Muscle layer of colon (tissue), 2 donors: Measurements from ENCODE around the gene PRLR.
"Not testable (repeated sequence)": the region's sequence is repeated elsewhere in the genome, so short reads cannot be mapped to it uniquely, and the experiment has no call there.

Source experiments
- H3K27ac ChIP-seq: one replicate; pipeline ENCODE4 v1.7.0; 2013; ENCODE audit warnings: low read depth, mild to moderate bottlenecking, low read length, moderate library complexity
- H3K27me3 ChIP-seq, 2 donors: one replicate each; pipeline ENCODE4 v1.7.0; 2013; ENCODE audit warnings: low read length in 2 of 2, mild to moderate bottlenecking in 2 of 2; ENCODE audit not compliant: insufficient read depth in 2 of 2, control insufficient read depth in 1 of 2
- H3K36me3 ChIP-seq: one replicate; pipeline ENCODE4 v1.7.0; 2013; ENCODE audit warnings: mild to moderate bottlenecking, low read length; ENCODE audit not compliant: insufficient read depth
- H3K4me1 ChIP-seq: one replicate; pipeline ENCODE4 v1.7.0; 2013; ENCODE audit warnings: mild to moderate bottlenecking, low read length; ENCODE audit not compliant: insufficient read depth
- H3K4me3 ChIP-seq, 2 donors: one replicate each; pipeline ENCODE4 v1.7.0; 2013; ENCODE audit warnings: low read length in 2 of 2, low read depth in 1 of 2, mild to moderate bottlenecking in 1 of 2, moderate library complexity in 1 of 2
- H3K9ac ChIP-seq: one replicate; pipeline ENCODE4 v1.7.0; 2013; ENCODE audit warnings: low read length
- H3K9me3 ChIP-seq: one replicate; pipeline ENCODE4 v1.7.0; 2013; ENCODE audit warnings: mild to moderate bottlenecking, low read length
- donor health status: abdominal sarcoma.
- donor health status: Adenocarcinoma of cecum.

The PRLR gene

DNA sequence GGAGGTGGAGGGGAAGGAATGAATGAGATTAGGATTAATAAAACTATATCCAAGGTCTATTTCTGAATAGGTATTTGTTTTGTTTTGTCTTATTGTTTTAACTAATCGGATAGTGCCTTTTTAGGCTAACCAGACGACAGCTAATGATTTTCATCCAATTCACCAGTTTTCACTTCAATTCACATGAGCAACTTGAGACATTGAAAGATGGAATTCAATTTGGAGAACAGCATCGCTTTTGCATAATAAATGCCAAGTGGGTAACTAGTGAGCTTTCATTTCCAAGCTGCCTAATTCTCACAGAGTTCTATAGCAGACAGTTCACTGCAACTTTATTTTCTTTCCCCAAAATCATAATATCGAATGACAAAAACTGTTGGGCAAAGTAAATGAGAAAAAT is 187.5 kb downstream of the PRLR start:
- no peak overlapping the region for H3K4me3 ChIP-seq
- no peak overlapping the region for H3K9ac ChIP-seq
- no peak overlapping the region for H3K27ac ChIP-seq
- no peaks in the 10 kb centered on the region for H3K36me3 ChIP-seq
- no peaks in the 10 kb centered on the region for H3K4me1 ChIP-seq
- H3K27me3 ChIP-seq = no peaks in the 10 kb centered on the region
- no peaks in the 10 kb centered on the region for H3K9me3 ChIP-seq

DNA sequence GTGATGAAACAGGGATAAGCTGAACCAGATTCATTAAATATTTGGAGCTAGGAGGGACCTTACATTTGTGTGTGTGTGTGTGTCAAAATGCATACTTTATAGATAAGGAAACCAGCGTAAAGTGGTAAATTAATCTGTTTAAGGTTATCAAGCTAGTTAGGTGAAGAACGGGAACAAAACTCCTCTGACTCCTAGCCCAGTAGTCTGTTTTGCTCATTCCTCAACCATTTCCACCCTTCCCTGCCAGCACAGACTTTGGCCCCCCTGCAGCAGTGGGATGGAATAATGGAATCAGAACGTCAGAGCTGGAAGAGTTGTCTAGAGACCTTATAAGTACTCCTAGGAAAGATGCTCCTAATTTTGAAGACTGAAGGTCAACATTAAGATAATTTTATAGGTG is 189.0 kb downstream of the PRLR start:
- H3K4me1 ChIP-seq = no peaks in the 10 kb centered on the region
- no peaks in the 10 kb centered on the region for H3K27me3 ChIP-seq
- no peak overlapping the region for H3K9ac ChIP-seq
- H3K36me3 ChIP-seq = no peaks in the 10 kb centered on the region
- H3K27ac ChIP-seq = no peak overlapping the region
- no peak overlapping the region for H3K4me3 ChIP-seq
- no peaks in the 10 kb centered on the region for H3K9me3 ChIP-seq

DNA sequence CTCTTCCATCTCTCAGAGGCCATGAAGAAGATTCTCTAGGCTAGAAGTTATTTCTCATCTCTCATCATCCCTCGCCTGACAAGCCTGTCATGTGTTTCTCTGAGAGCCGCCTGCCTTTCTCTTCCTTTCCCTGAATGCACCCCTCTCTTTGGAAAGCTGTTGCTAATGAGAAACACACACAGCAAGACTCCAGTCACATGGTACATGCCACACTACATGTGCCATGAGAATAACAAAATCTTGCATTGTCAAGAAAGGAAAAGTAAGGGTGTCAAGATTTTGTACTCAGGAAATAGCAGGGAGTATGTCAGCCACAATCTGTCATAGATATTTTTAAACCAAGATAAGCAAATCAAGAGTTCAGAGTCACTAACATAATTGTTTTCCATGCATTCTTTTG is 191.4 kb downstream of the PRLR start:
- Histone ChIP-seq H3K4me3 (no peak overlapping the region), H3K27me3 (no peaks in the 10 kb centered on the region)

DNA sequence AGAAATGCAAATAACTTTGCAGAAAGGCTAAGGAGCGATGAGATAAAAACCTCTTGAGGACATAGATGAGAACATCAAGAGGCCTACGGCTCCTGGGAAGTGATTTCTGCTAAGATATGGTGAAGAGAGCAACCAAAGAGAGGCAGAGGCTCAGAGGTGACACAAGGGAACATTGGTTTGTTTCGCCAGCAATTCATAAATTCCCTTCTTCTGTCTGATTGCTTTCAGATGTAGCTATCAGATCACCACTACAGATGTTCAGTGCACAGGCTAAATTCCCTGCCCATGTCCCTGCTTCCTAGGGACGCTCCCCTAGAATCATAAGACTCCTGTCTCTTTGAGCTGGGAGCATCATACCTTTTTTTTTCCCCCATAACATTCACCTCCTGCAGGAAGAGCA is 193.8 kb downstream of the PRLR start:
- no peaks in the 10 kb centered on the region for H3K9me3 ChIP-seq
- no peak overlapping the region for H3K9ac ChIP-seq
- H3K4me1 ChIP-seq = no peaks in the 10 kb centered on the region
- H3K27ac ChIP-seq = no peak overlapping the region
- H3K36me3 ChIP-seq = no peaks in the 10 kb centered on the region
- H3K27me3 ChIP-seq = no peaks in the 10 kb centered on the region
- no peak overlapping the region for H3K4me3 ChIP-seq

More for the DNA sequence above, 191.4 kb downstream of the PRLR start:
- H3K9ac ChIP-seq = no peak overlapping the region
- no peaks in the 10 kb centered on the region for H3K4me1 ChIP-seq
- H3K9me3 ChIP-seq = no peaks in the 10 kb centered on the region
- no peak overlapping the region for H3K27ac ChIP-seq
- H3K36me3 ChIP-seq = no peaks in the 10 kb centered on the region

DNA sequence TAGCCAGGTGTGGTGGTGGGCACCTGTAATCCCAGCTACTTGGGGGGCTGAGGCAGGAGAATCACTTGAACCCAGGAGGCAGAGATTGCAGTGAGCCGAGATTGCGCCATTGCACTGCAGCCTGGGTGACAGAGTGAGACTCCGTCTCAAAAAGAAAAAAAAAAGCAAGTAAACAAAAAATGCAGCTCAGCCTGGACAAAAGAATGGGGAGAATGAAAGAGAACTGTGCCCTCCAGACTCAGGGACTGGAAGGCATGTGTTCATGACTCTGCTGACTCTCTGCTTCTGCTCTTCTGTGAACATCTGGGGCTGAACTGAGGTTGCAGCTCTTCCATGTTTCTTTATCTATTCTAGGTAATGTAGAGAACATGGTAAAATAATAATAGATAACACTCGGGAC is 194.4 kb downstream of the PRLR start:
- not testable (repeated sequence) for H3K4me1 ChIP-seq, H3K36me3 ChIP-seq, H3K9me3 ChIP-seq, H3K4me3 ChIP-seq, H3K9ac ChIP-seq, H3K27me3 ChIP-seq, H3K27ac ChIP-seq

DNA sequence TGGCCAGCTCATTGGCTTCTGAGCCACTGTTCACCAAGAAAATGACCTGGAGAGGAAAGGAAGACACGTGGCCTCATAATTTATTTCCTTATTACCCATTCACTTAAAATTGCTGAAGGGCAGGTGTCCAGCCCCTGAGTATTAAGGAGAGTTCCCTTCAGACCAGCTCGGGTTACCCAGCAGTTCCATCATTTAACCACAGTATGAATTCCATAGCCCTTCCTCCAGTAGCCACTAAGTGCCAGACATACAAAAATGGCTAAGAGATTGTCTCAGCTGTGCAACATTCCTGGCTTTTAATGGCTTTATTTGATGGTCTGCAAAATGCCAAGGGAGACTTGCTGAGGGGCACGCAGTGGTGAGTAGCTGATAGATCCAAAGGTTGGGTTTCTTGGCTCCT is 195.0 kb downstream of the PRLR start:
- H3K4me3 ChIP-seq = no peak overlapping the region
- H3K9me3 ChIP-seq = no peaks in the 10 kb centered on the region

DNA sequence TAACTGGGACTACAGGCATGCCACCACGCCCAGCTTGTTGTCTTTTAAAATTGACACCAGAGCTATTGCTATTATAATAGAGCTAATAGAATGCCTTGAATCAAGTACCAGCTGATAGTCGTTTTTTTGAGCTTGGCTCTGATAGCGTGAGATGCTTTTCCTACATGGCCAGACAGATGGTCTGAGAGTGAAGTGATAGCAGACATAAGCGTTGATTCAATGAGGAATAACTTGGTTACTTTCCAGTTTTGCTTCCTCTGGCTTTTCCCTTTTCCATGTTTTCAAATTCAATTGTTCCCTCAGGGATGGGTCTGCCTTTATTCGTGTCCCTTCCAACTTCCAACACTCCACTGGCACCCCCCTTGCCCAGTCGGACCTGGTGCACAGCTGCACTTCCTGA is 197.9 kb downstream of the PRLR start:
- Histone ChIP-seq H3K4me1 (no peaks in the 10 kb centered on the region), H3K9ac (no peak overlapping the region), H3K27me3 (no peaks in the 10 kb centered on the region), H3K9me3 (no peaks in the 10 kb centered on the region), H3K4me3 (no peak overlapping the region), H3K27ac (no peak overlapping the region), H3K36me3 (no peaks in the 10 kb centered on the region)

More for the DNA sequence above, 195.0 kb downstream of the PRLR start:
- no peak overlapping the region for H3K9ac ChIP-seq
- H3K27me3 ChIP-seq = no peaks in the 10 kb centered on the region
- H3K4me1 ChIP-seq = no peaks in the 10 kb centered on the region
- no peaks in the 10 kb centered on the region for H3K36me3 ChIP-seq
- no peak overlapping the region for H3K27ac ChIP-seq

DNA sequence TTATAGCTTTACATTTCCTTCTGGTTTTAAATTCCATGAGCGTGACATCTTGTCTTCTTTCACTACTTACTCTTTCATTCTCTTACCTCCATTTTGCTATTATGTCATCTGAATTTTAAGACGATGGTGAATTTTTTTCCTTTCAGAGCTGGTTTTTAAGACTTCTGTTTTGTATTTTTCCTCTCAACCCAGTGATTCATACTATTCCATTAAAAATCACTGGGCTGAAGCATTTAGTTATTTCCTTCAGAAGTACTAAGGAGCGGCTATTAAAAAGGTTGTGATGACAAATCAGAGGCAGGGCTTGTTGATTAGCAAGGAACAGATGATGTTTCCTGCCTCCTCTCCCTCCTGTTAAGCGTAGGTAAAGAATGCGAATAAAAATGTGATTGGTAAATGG is 199.0 kb downstream of the PRLR start:
- H3K4me3 ChIP-seq = no peak overlapping the region
- no peaks in the 10 kb centered on the region for H3K27me3 ChIP-seq

DNA sequence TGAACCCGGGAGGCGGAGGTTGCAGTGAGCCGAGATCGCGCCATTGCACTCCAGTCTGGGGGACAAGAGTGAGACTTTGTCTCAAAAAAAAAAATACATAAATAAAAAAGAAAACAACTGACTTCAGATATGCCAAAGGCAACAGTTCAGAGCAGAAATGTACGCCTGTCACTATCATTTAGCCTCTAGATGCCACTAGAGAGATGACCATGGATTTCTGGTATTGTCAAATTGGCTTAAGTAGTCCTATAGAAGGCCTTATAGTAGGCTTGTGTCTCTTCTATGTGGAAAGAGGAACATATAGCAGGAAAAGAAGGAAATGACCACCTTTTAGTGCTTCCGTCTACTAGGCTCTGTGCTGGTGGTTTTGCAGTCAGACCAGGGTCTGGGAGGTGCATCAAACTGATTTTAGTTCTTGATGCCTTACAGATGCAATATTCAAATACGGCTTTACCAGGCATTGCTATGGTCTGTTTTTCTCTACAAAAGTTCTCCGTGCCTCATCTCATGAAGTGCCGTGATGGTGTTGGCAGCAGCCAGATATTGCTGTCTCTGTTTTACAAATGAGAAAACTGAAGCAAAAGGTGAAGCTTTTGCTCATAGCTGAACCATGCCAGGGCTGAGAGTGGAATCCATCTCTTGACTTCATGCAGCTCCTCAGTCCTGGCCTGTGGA is 199.7 kb downstream of the PRLR start:
- Histone ChIP-seq H3K36me3 (no peaks in the 10 kb centered on the region), H3K4me3 (no peak overlapping the region), H3K4me1 (no peaks in the 10 kb centered on the region), H3K9me3 (no peaks in the 10 kb centered on the region), H3K27ac (no peak overlapping the region), H3K9ac (no peak overlapping the region), H3K27me3 (no peaks in the 10 kb centered on the region)

More for the DNA sequence above, 199.0 kb downstream of the PRLR start:
- Histone ChIP-seq H3K27ac (no peak overlapping the region), H3K9ac (no peak overlapping the region), H3K4me1 (no peaks in the 10 kb centered on the region), H3K9me3 (no peaks in the 10 kb centered on the region), H3K36me3 (no peaks in the 10 kb centered on the region)

DNA sequence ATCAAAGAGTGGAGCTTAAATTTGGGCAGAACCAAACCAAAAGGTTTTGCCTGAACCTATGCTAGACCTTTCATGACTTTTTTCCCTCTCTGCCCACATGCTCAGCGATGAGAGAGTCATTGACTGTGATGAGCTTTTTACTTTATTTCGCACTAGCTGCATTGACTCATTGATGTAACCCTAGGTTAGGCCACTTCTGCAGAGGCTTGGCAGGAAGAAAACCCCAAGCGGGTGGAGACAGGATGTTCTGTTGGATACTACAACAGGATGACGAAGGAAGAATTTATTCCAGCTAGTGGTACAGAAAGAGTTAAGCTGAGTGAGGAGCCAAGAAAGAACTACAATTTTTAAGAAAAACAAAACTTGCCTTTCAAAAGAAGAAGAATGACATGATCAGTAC is 201.0 kb downstream of the PRLR start:
- Histone ChIP-seq H3K9ac (no peak overlapping the region), H3K4me3 (no peak overlapping the region), H3K4me1 (no peaks in the 10 kb centered on the region), H3K36me3 (no peaks in the 10 kb centered on the region), H3K27me3 (no peaks in the 10 kb centered on the region), H3K27ac (no peak overlapping the region), H3K9me3 (no peaks in the 10 kb centered on the region)

DNA sequence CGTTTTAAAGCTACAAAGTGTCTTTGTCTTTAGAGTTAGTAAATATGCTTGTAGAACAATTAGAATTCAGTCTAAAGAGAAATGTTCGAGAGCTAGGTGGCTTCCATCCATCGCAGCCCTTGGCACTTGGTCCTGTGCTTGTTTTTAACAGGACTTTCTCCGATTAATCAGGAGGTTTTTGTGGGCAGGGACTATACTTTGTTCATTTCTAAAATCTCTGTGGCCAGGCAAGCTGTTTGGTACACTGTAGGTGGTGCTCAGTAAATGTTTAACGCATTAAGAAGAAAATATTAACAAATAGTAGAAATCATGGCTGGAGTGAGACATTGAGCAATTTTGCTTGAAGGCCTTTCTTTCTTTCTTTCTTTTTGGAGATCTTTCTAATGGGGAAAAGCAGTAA is 203.3 kb downstream of the PRLR start:
- no peaks in the 10 kb centered on the region for H3K27me3 ChIP-seq
- no peaks in the 10 kb centered on the region for H3K9me3 ChIP-seq
- no peaks in the 10 kb centered on the region for H3K4me1 ChIP-seq
- no peaks in the 10 kb centered on the region for H3K36me3 ChIP-seq
- H3K27ac ChIP-seq = no peak overlapping the region
- H3K4me3 ChIP-seq = no peak overlapping the region
- H3K9ac ChIP-seq = no peak overlapping the region

DNA sequence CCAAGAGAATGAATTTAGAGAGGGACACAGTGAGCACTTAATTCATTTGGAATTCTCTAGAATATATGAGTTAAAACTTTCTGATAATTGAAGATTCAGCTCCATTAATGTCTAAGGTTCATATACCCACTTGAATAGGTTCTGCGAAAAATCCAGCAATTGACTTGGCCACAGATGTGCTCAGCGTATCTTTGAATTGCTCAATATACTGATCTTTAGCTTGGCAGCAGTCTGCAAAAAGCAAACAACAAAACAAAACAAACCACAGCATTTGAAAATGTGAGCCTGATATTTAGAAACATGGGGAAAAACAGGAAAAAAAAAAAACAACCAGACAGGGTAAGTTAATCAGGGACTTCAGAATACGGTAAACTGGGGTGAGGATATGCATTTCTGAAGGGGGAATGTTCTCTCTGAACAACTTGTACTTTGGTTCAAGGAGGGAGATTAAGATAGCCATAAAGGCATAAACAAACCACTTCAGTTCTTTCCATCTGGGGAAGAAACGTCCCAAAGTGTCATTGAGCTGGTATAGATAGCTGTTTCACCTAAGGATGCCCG is 203.9 kb downstream of the PRLR start:
- Histone ChIP-seq H3K9me3 (no peaks in the 10 kb centered on the region), H3K36me3 (no peaks in the 10 kb centered on the region), H3K27ac (no peak overlapping the region), H3K9ac (no peak overlapping the region), H3K27me3 (no peaks in the 10 kb centered on the region), H3K4me1 (no peaks in the 10 kb centered on the region), H3K4me3 (no peak overlapping the region)
